RWPE2 (cell line): ENCODE measurements around the gene PLCL1.
A peak's percentile ranks its signal among the peaks of the same experiment; 100 is the strongest.

Experiments used
- ATAC-seq: fragments of 200-7000 bp; cut with Tn5 transposase; 3 replicates; pipeline ENCODE4 v1.9.1; 2021; ENCODE audit warnings: low read depth
- DNase-seq: peaks from one replicate; pipeline ENCODE4 v3.0.0-alpha.2; 2020; ENCODE audit warnings: low spot score
- H3K27ac ChIP-seq: fragments of 450-650 bp; 2 replicates; pipeline ENCODE4 v1.5.1; 2017; ENCODE audit warnings: mild to moderate bottlenecking; ENCODE audit not compliant: poor library complexity, severe bottlenecking
- H3K27me3 ChIP-seq: fragments of 250-450 bp; sonication (Bioruptor Pico); 2 replicates; pipeline ENCODE4 v1.5.1; 2021; ENCODE audit warnings: mild to moderate bottlenecking, moderate library complexity; ENCODE audit not compliant: insufficient read depth, poor library complexity, severe bottlenecking
- H3K36me3 ChIP-seq: fragments of 250-450 bp; sonication (Bioruptor Pico); 2 replicates; pipeline ENCODE4 v1.5.1; 2020; ENCODE audit warnings: low read depth, mild to moderate bottlenecking, moderate library complexity
- H3K4me1 ChIP-seq: fragments of 250-450 bp; sonication (Bioruptor Pico); 2 replicates; pipeline ENCODE4 v1.5.1; 2021; ENCODE audit warnings: mild to moderate bottlenecking, moderate library complexity; ENCODE audit not compliant: insufficient read depth, poor library complexity, severe bottlenecking
- H3K4me3 ChIP-seq: fragments of 250-450 bp; sonication (Bioruptor Pico); 2 replicates; pipeline ENCODE4 v1.5.1; 2021; ENCODE audit warnings: mild to moderate bottlenecking, moderate library complexity; ENCODE audit not compliant: severe bottlenecking
- H3K9me3 ChIP-seq: fragments of 250-450 bp; sonication (Bioruptor Pico); 2 replicates; pipeline ENCODE4 v1.5.1; 2021; ENCODE audit warnings: mild to moderate bottlenecking, moderate library complexity; ENCODE audit not compliant: severe bottlenecking
- CTCF ChIP-seq: fragments of 450-650 bp; IDR thresholded peaks from one replicate; pipeline ENCODE4 v1.5.1; 2017; ENCODE audit warnings: mild to moderate bottlenecking, moderate library complexity; ENCODE audit not compliant: poor library complexity, severe bottlenecking

The PLCL1 gene

GRCh38 chr2:197946562-197946961, 142.2 kb downstream of the PLCL1 start:
- H3K9me3 ChIP-seq: no peaks in the 10 kb centered on the region
- no peaks in the 10 kb centered on the region for H3K4me1 ChIP-seq
- H3K4me3 ChIP-seq: no peak overlapping the region
- no peaks in the 10 kb centered on the region for H3K36me3 ChIP-seq
- no peak for TF ChIP-seq CTCF
- H3K27me3 ChIP-seq: no peaks in the 10 kb centered on the region
- ATAC-seq (peak; percentile 79), DNase-seq (no peak)
- H3K27ac ChIP-seq: no peak overlapping the region

GRCh38 chr2:197947219-197947757, 142.9 kb downstream of the PLCL1 start:
- no peaks in the 10 kb centered on the region for H3K9me3 ChIP-seq
- no peaks in the 10 kb centered on the region for H3K36me3 ChIP-seq
- no peak for ATAC-seq
- H3K4me3 ChIP-seq: no peak overlapping the region
- no peak for DNase-seq
- H3K27me3 ChIP-seq: no peaks in the 10 kb centered on the region
- H3K27ac ChIP-seq: no peak overlapping the region
- no peak for TF ChIP-seq CTCF
- H3K4me1 ChIP-seq: no peaks in the 10 kb centered on the region

GRCh38 chr2:197949224-197949623, 144.8 kb downstream of the PLCL1 start:
- no peak overlapping the region for H3K4me3 ChIP-seq
- no peaks in the 10 kb centered on the region for H3K9me3 ChIP-seq
- no peak overlapping the region for H3K27ac ChIP-seq
- DNase-seq: no peak
- TF ChIP-seq CTCF: no peak
- H3K4me1 ChIP-seq: no peaks in the 10 kb centered on the region
- H3K27me3 ChIP-seq: no peaks in the 10 kb centered on the region
- no peak for ATAC-seq
- H3K36me3 ChIP-seq: no peaks in the 10 kb centered on the region

- Histone ChIP-seq H3K27ac (no peak overlapping the region), H3K27me3 (no peaks in the 10 kb centered on the region), H3K36me3 (no peaks in the 10 kb centered on the region), H3K4me3 (no peak overlapping the region), H3K9me3 (no peaks in the 10 kb centered on the region), H3K4me1 (no peaks in the 10 kb centered on the region)
- TF ChIP-seq CTCF: no peak
- DNase-seq: no peak
- no peak for ATAC-seq
Measured at GRCh38 chr2:197950006-197950405, 145.6 kb downstream of the PLCL1 start.

- no peak for TF ChIP-seq CTCF
- H3K36me3 ChIP-seq: no peaks in the 10 kb centered on the region
- ATAC-seq (no peak), DNase-seq (no peak)
- H3K4me1 ChIP-seq: no peaks in the 10 kb centered on the region
- no peaks in the 10 kb centered on the region for H3K9me3 ChIP-seq
- H3K27me3 ChIP-seq: no peaks in the 10 kb centered on the region
- no peak overlapping the region for H3K27ac ChIP-seq
- no peak overlapping the region for H3K4me3 ChIP-seq
Measured at GRCh38 chr2:197950724-197951123, 146.3 kb downstream of the PLCL1 start.
